PFSK-1 (cell line): ENCODE data around the gene B3GALT4.
A peak's percentile ranks its signal among the peaks of the same experiment; 100 is the strongest.

Experiments used
- FOXP2 ChIP-seq: optimal IDR thresholded peaks from 2 replicates; pipeline ENCODE3; 2011; ENCODE audit warnings: borderline replicate concordance, control low read depth, inconsistent platforms; ENCODE audit not compliant: insufficient read depth; ENCODE audit errors: extremely low read length, extremely low read depth
- POLR2AphosphoS5 ChIP-seq: IDR thresholded peaks from 2 replicates; pipeline ENCODE4 v1.6.1; 2012; ENCODE audit warnings: low read depth, mild to moderate bottlenecking, control low read depth, low read length, moderate library complexity
- REST ChIP-seq, 2 experiments: IDR thresholded peaks; 2 replicates each; pipeline versions ENCODE4 v1.6.1 to v1.8.0; 2011 to 2012; ENCODE audit warnings: low read depth in 2 of 2, low read length in 2 of 2, control low read depth in 1 of 2, inconsistent platforms in 1 of 2, mild to moderate bottlenecking in 1 of 2, moderate library complexity in 1 of 2; ENCODE audit not compliant: insufficient read depth in 1 of 2
- SIN3A ChIP-seq: IDR thresholded peaks from 2 replicates; pipeline ENCODE4 v1.6.1; 2012; ENCODE audit warnings: mild to moderate bottlenecking, low read length, moderate library complexity, borderline replicate concordance; ENCODE audit not compliant: insufficient read depth
- TAF1 ChIP-seq: IDR thresholded peaks from 2 replicates; pipeline ENCODE4 v1.6.1; 2012; ENCODE audit warnings: low read length, control low read depth, borderline replicate concordance; ENCODE audit not compliant: insufficient read depth

B3GALT4 gene

DNA sequence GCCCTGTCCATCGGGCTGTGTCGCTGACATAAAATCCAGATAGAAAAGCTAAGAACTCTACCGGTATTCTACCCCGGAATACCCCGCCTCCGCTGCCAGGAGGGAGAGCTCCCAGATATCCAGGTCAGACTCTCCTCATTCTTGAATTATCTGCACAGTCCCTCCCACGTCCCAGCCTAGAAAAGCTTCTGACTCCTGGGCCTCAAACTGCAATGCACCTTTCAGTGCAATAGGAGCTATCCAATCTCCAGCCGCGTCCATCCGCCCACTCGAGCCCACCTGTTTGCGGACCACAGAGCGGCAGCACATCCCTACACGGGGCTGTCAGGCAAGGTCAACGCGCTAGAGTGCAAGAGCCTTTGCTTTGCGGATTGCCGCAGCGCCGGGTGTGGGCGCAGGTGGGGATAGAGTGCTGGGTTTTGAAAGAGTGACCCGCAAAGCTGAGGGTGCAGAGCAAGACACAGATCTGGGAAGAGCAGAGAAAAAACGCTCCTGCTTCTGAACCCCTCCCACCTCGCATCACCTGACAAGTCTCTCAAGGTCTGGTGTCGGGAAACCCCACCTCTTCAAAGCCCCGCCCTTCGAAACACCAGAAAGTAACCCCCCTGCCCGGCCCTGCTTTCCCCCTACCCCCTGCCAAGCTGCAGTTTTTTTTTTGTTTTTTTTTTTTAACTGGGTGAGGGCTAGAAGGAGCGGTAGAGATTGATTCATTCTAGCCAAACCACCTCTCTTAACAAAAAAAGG is 35.6 kb downstream of the B3GALT4 start:
- TF ChIP-seq SIN3A: no peak
- no peak for TF ChIP-seq REST (IDR thresholded peaks at IDR 0.05; ENCODE audit: insufficient read depth in 1 of 2, low read depth in 2 of 2, low read length in 2 of 2)
- TF ChIP-seq FOXP2: no peak
- no peak for TF ChIP-seq POLR2AphosphoS5
- no peak for TF ChIP-seq TAF1

GRCh38 chr6:33313105-33313708 is 36.3 kb downstream of the B3GALT4 start:
- TF ChIP-seq FOXP2 (no peak), REST (IDR thresholded peaks at IDR 0.05; ENCODE audit: insufficient read depth in 1 of 2, low read depth in 2 of 2, low read length in 2 of 2) (0 out of 4 replicates have a peak, but pooled peaks of 1 of the 2 experiments have one; percentile 4), TAF1 (no peak)

DNA sequence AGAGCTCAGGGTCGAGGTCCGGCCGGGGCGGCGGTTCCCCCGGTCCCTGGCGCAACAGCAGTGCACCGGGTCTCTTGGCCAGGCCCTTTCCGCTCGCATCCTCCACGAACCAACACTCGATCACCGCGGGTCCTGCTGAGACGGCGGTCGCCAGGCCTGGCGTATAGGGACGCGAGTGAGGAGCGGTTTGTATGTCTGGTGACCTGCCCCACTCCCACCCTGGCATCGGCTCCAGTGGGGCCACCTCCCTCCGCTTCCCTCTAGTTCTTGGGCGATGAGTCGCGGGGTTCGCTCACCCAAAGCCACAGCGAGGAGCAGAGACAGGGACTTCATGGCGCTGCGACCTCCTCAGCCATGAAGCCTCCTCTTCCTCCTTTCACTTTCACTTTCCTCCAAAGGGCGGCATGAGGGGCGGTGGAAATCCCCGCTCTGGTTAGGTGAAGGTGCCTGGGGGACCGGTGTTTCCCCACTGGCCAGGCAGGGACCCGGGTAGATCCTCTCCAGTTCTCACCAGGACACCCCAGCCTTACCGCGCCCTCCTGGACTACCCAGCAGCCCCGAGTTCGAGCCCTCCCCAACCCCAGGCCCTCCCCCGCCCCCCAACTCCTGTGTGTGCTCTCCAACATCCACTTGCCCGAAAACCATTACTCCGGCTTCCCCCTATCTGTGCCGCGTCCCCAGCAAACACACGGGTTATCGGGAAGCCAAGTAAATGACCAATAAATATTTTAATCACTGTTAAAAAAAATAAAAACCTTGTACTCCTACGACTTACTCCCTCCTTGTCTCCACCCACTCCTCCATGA is 37.0 kb downstream of the B3GALT4 start, which contains the start of gene TAPBP:
Gene TAPBP (minus strand): TSS at position 370 of the 806 bp plus-strand sequence. CDS start 37 bp downstream, at position 333.
- no peak for TF ChIP-seq POLR2AphosphoS5
- TF ChIP-seq REST (IDR thresholded peaks at IDR 0.05; ENCODE audit: insufficient read depth in 1 of 2, low read depth in 2 of 2, low read length in 2 of 2): no peak; a peak in 1 of 4 replicates
- TF ChIP-seq TAF1: peak; percentile 9; the same call in 1 of the 2 replicates
- 0 out of 2 replicates have a peak, but pooled peaks have one; percentile 10 for TF ChIP-seq SIN3A
- no peak for TF ChIP-seq FOXP2

GRCh38 chr6:33314515-33314942 is 37.6 kb downstream of the B3GALT4 start:
- TF ChIP-seq SIN3A (0 out of 2 replicates have a peak, but pooled peaks have one; percentile 32), POLR2AphosphoS5 (no peak; the same call in 1 of the 2 replicates)

DNA sequence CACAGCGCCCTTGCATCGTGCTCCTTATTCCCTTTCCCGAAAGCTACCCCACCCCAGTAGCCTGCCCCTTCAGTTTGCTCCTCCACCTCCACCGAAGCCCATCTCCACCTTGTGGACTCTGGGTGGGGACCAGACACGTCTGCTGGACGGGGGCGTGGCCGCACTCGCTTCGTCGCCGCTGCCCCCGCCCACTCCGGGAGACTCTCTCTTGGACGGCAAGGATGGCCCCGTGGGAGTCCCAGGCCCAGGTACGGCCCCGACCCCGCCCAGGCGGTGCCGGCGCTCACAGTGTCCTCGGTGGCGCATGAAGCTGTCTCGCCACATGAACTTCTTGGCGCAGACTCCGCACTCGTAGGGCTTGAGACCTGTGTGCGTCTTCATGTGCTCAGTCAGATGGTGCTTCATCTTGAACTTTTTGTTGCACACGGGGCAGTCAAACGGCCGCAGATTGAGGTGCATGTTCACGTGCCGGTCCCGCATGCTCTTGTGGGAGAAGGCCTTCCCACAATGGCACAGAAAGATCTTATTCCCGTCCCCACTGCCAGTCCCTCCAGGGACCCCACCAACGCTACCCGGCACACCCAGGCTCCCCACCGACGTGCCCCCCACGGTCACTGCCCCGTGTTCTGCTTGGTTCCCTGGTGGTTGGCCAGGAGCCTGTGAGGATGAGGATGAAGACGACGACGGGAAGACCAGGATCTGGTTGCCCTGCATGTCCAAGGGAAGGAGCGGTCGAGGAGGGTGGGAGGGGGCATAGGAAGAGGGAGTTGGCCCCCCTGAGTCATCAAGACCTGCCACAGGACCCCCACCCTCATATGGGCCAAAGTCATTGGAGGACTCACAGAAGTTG is 38.2 kb downstream of the B3GALT4 start:
- TF ChIP-seq FOXP2 (no peak), POLR2AphosphoS5 (no peak; the same call in 1 of the 2 replicates), REST (IDR thresholded peaks at IDR 0.05; ENCODE audit: insufficient read depth in 1 of 2, low read depth in 2 of 2, low read length in 2 of 2) (no peak), TAF1 (no peak), SIN3A (no peak)
